HG02623 (cell line): ENCODE results near the gene HAND2.

Experiments used
- ATAC-seq: cut with Tn5 transposase; IDR thresholded peaks from one replicate; pipeline ENCODE4 v1.9.1; 2021; ENCODE audit warnings: moderate library complexity; ENCODE audit not compliant: unreplicated experiment

The HAND2 gene

DNA sequence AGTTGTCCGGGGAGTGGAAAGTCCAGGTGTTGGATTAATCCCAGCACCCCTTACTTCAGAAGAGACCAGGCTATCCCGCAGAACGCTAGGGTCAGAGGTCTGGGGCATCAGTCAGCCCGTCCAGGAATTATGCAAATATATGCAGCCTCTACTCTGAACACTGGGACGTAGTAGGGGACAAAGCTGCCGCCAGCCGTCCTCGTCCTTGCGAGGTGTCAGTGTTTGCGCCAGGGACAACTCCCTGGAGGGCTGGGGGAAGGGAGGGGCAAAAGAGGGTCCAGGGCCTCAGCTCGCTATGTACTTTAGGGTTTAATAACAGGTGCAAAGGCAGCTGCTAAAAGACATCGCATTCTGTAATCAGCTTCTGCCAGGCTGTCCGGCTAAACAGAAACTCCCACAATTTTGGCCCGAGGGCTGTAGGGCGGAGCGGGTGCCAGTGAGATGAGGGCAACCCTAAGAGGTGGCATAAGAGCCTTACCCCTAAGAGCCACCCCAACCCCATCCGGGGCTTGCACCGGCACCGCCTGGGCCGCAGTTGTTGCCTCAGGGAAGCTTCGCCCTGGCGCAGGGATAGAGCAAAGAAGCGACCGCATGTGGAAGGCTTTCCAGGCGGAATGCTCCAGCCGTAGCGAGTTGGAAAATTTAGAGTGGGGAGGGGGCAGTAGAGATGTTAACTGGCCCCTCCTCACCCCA, 8.4 kb downstream of the HAND2 start:
- ATAC-seq = no peak

DNA sequence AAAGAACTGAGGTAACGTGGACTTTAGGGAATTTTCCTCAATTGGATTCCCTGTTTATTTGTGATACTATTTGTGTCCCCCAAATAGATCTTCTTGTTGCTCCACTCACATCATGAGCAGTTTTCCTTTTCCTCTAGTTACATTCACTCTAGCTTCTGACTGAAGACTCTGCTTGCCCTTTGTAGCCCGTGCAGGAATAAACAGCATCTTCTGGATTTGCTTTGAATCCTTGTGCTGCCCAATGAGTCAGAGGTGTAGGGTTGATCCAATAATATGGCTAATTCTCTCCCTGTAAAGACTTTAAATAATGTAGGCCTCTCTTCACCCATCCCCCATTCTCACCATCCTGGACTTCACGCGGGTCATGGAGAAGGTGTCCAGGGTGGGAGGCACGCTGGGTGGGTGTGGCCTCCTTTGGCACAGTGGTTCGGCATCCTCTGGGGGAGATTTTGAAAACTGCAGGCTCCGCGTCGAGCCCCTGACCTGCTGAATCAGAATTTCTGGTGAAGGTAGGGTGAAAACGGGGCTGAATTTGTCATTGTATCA, 9.0 kb downstream of the HAND2 start:
- ATAC-seq = no peak

DNA sequence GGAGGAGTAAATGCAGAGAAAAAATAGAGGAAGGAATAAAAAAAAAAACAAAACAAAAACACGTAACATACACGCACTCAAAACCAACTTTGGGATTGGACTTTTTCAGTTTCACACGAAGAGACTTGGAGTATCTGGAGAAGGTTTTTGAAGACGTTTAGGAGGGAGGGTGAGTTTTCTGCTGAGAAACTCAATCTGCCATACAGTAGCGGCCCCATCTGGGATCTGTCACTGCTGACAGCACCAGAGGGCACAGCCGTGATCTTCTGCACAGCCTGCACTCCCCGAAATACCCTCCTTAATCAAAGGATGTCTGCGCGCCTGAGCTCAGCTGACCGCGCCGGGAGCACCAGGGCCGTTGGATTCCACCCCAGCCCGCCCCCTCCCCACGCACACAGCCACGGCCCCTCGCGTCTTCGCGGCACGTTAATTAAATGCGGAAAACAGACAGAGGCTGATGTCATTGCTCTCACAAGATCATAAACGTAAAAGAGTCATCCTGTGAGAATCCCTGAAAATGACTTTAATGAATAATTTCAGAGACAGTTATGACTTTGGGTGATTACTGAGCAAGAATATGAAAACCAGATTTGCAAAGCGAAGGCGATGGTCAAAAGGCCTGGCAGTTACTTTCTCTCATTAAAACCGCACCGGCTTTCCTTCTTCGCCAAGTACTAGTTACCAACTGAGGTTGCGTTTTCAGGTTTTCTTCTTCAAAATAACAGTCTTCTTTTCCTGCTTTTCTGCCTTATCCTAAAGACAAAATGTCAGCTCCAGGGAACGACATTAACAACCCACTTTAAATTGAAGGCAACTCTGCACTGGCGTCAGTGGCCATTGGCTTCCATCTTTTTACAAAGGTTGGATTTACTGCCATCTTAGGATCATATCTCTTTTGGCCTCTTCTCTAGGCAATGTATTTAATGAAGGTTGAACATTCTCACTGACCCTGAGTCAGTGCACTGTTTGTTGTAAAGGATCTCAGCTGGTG, 10.6 kb downstream of the HAND2 start:
- no peak for ATAC-seq

DNA sequence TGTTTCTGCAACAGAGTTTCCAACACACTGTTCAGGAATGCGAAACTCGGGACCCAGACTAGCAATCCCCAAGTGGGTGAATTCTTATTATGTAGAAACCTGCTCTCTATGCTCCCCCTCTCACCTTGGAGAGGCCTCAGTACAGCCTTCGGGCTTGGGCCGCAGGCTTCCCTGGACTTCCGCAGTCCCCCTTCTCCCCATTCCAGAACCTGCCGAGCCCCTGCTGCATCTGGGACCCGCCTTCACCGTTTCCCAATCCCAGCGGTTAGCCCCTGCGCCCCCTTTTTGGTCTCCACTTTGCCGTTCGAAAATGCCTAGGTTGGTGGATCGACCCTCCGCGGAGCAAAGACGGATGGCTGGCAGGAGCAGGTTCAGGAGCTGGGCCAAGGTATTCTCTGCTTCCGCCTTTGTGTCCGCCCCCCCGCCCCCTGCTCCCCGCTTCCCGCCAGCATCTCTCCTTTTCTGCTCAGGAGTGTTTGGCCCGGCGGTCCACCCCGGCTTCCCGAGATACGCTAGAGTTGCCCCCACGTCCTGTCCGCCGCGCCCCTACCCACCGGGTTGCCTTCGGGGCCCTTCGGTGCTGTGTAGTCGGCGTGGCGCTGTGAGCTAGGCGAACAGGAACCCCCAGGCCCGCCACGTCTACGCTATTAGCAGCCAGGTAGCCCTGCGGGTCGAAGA, 11.5 kb downstream of the HAND2 start:
- no peak for ATAC-seq

DNA sequence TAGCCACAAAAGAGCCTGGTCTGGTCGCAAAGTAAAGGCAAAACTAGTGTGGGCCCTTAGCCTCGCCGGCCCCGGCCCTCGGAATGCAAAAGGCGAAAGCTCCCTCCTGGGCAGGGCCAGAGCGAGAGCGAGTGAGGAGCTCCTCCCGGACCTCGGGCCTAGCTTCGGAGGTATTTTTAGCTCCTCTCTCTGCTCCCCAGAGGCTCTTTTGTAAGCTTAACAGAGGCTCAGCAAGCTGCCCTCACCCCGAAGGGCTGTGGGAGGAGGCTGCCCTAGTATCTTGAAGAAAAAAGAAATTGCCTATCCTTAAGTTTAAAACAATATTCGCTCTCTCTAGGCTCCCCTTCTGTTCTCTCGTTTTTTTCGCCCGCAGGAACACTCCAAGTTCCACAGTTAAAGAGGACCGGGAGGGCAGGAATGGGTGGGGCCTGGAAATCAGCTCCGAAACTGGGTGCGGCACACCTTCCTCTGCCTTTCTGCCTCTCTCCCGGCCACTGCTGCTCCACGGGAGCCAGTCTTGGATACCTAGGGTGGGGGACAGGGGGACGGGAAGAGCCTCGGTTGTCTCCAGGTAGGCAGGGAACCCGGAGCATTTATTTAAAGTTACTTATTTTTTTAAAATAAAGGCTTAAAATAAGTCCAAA, 12.1 kb downstream of the HAND2 start:
- ATAC-seq = no peak

DNA sequence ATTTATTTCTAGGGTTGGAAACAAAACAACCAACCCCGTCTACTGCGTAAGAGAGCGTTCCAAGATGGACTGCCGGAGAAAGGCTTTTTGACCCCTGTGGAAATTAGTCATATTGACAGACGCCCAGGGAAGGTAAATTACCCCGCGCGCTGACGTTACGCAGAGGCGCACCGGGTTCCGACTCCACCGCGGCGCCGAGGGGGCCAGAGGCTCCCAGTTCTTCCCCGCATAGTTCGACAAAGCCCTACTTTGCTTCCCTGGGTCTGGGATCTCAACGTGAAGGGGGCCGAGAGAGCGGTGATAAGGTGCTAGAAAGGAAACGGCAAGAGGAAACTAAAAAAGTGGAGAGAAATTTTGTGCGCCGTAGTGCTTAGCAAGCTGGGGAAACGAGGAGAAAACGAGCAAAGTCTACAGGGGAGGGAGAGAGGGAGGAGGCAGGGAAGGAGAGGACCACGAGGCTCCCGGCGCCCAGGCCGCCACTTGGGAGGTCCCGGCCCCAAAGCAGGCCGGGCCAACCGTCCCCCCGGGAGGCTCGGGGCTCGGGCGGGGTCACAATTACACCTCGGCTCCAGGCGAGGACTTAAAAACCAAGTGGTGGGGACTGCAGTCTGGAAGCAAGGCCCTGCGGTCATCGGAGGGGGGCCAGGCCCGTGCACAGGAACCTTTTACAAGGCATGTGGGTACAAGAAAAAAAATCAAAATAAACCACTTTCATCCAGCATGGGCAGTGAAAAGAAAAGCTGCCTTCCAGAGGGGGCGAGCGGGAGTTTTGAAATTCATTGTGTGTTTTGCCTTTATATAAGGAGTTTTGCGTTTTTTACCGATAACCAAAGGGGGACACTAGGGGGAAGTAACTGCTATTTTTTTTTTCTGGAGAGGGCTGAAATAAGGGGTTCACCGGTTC, 13.2 kb downstream of the HAND2 start:
- ATAC-seq = no peak

DNA sequence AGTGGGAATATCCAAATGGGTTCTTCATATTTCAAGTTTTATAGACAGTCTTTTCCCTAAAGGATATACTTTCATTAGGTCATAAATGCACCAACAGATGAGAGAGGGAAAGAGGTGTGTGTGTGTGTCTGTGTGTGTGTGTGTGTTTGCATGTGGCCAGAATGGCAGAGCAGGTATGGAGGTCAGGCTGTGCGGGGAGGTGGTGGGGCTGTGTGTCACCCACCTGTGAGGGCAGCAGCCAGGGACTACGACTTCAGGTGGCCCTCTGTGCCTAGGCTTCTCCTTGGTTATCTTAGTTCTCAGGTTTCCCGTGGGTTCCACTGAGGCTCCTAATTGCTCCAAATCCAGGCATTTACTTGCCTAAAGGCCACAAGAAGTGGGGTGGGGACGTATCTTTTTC, 14.6 kb downstream of the HAND2 start:
- ATAC-seq = no peak

DNA sequence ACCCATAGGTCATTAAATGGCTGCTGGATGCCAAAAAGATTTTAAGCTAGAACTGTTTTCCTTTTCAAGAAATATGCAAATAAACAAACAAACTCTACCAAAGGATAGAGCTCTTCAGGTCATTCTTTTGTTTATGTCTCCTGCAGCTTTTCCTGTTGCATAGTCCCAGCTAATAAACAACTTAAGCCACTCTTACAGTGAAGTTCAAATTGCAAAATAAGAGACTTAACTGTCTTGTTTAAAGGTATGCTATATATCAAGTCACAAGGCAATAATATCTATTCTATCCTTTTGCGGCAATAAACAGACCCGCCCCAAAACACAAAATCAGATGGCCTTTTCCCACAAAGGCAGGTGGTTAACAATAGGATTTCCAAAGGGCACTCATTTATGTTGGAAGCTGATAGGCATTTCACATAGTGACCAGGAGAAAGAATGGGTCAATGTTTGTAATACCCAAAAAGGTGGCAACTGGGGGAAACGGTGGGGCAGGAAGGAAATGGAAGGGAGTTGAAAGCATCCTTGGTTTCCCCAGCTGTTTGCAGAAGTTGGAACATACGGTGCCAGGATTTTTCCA, 15.3 kb downstream of the HAND2 start:
- no peak for ATAC-seq

DNA sequence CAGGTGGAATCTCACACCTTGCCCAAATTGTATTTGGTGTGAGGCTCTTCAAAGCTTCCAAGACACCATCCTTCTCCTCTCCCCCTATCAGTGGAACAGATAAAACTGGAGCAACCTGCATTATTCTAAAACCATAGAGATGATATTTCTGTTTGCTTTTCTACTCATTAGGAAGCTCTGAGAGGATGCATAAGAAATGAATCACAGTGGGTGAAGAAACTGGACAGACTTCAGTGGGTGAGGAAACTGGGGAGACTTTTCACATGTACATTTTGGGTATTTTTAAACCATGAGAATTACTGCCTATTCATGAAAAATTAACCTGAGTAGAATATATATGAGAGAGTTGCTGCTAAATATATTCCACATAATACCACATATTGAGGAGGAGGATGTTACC, 16.4 kb downstream of the HAND2 start:
- no peak for ATAC-seq

DNA sequence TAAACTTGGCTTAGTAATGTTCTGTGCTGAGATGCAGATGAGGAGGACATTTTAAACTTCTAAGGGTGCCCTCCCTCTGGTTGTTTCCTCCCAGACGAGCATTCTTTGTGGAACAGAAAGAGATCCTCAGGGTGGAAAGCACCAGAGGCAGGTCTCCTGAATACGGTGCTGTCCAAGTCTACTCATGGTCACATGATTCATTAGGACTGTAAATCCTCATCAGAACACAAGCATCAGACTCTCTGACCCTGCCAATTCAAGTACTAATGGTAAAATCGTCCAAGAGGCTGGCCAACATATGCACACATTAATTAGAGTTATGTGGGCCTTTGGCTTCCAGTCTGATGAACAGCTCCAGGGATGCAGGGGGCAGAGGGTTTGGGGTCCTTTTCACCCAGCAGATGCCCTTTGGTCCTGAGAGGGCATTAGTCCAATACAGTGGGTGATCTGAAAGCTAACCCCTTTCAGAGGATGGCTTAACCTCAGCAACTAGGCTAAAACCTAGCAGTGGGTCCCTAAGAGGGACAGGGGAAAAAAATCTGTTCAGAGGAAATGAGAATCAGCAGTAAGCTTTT, 18.2 kb downstream of the HAND2 start:
- ATAC-seq = no peak

DNA sequence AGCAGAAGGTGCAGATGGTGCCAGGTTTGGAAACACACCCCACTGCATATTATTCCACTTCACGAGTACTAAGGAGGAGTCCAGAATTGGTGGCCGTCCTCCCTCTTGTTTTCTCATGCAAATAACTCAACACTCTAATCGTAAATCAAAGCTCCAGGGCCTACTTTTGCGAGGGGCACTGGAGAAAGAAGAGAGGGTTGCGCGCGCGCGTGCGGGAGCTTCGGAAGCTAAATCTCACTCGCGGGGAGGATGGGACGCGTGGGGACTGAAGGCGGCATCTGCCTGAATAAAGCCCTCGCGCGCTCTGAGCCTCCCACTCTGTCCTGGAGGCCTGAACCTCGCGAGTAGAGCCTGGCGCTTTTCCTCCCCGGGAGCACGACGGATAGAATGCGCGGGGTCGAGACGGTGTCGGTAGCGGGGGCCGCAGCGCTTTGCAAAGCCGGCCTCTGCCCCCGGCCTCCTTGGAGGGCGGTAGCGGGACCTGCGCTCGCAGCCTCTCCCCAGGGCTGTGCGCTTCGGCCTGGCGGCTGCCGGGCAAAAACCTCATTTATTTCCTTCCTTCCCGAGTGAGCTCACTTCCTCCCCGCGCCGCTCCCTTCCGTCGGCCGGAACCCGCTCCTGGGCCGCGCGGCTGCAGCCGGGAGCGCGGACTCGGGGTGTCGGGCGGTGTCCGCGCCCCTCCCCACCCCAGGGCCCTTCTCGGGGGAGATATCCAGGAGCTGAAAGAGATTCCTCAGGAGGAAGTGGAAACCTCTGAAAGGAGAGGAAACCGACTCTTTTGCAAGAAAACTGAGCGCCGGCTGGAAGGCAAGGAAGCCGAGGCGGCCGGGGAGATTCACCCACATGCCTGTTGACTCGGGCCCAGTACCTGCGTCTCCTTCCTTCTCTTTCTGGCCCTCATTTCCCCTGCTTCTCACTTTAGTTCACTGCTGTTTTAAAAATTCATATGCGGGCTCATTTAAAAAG, 20.7 kb downstream of the HAND2 start:
- ATAC-seq = no peak

DNA sequence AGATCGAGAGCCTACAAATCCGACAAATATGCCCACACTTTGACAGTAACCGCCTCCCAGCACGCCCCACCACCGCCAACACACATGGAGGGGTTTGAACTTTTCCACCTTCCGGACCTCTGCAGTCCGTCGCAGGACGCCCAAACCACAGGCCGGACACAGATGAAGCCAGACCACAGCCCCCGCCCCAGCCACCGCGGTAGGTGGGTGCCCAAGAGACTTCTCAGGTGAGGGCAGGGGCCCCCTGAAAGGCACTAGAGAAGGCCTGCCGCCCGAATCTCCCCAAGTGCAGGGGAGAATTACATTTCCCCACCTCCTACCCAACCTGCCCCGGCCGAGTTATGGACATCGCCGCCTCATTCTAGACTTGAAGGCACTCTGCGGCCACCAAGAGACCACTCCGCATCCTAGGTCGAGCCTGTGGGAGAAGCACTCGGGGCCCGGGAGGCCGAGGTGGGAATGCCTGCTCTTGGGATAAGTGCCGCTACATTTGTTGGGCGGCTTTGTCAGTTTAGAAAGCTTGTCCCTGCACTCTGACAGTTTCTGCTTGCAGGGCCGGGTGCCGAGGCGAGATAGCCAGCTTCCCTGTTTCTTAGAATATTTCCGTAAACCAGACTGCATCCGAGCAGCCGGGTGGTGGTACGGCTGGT, 21.5 kb downstream of the HAND2 start:
- no peak for ATAC-seq

DNA sequence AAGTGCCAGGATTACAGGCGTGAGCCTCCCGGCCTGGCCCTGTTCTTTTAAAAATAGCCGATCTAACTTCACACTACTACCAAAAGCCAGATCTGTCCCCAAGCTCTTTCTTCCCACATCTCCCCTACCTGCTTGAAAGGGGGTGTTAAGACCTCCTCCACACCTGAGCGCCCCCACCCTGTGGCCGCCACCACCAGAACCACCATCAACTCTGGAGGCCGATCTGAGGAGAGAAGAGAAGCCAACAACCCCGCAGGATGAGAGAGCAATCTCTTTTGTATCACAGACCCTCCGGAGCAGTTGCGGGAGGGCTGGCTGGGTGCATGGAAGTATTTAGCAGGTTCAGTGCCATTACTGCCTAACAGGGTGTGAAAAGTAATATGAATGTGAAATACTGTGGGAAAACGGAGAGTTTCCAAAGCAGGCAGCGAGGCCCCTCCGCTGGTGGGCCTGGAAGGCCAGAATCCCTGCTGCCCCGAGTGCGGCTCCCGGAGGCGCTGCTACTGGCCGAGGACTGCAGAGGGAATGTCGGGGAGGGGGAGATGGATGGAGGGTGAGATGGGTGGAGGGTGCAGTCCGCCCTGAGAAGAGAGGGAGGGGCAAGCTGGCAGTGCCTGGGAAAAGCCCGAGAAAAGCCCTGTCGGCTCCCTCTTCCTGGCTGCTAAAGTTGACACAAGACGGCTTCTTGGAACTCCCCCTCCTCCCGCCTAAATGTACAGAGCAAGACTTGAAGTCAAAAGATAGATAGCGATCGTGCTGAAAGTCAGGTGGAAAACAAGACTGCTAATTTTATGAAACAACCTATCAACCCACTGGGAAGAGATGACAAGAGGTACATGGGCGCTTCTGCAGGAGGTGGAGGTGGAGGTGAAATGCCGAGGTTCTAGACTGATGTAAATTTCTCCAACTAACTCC, 22.3 kb downstream of the HAND2 start:
- ATAC-seq = no peak

DNA sequence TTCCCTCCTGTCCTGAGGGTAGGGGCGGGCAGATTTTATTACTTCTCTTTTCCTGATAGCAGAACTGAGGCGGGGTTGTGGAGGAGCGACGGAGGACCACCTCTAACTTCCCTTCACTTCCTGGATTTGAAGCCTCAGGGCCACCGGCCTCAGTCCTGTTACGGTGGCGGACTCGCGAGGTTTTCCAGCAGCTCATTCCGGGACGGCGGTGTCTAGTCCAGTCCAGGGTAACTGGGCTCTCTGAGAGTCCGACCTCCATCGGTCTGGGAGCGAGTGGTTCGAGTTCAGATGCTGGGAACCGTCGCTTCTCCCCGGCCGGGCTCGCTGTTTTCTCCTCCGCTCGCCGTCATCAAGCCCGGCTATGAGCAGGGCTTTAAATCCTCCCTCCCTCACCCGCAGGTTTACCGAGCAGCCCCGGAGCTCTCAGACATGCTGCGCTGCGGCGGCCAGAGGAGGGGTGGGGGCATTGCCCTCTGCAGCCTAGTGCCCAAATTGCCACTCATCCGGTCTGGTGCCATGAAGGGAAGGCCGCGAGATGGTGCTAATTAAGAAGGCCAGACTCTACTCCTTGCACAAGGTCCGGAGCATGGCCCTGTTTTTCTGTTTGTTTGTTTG, 23.3 kb downstream of the HAND2 start:
- ATAC-seq = peak; percentile 8

DNA sequence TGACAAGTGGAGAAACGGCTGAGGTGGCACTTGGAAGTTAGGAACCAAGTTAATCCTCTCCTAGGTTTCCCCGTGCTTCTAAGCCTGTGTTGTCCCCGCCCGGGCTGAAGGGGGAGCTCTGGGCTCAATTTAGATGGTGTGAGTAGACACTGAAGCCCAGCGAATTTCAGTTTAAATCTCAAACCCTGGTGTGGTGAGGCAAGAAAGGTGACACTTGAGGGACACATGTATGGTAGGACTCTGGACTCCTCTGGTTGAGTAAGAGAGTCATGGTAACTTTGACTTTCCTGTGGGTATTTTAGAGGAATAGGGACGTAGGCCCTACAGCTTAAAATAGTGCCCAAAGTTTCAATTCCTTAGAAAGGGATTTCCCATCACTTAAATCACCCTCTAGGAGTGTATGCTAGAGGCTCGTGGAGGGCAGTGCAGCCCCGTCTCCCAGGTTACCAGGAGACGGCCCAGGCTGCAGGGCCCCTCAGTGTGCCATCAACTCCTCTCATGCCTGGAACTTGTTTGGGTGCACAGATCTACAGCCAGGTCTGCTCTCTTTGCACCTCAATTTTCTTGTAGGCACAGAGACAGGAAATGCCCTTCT, 24.0 kb downstream of the HAND2 start:
- ATAC-seq = peak; percentile 69

DNA sequence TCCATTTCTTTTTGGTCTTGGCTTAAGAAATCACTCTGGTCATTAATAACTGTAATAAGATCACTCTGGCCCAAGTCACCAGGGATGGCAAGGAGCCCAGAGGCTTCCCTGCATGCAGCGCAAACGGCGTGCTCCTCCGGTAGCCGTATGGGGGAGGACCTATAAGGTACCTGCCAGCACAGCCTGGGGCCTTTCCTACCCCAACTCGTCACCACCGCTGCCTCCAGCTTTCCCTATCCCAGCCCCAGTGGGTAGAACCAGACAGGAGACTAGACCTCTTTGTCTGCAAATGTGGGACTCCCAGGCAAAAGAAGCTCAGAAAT, 25.9 kb downstream of the HAND2 start:
- no peak for ATAC-seq
